Gastrocnemius medialis (tissue), 4 donors: ENCODE data around the gene CPN2. TPM values are rescaled to one million over a fixed set of nuclear protein-coding genes. Genes with fewer than 3 reads are reported as not detected.

Source experiments
- ATAC-seq, 2 donors: fragments of 150-250 bp; one replicate each; pipeline ENCODE4 v1.9.1; 2016
- DNase-seq, 2 donors: peaks; one replicate each; pipeline ENCODE4 v3.0.0-alpha.2; 2019
- H3K27ac ChIP-seq, 4 donors: fragments of 200-600 bp; sonication (generic); 1 replicate in 1 of 4; 2 replicates in 3 of 4; pipeline ENCODE4 v1.5.1; 2016 to 2018; ENCODE audit warnings: mild to moderate bottlenecking in 2 of 4, moderate library complexity in 1 of 4
- H3K27me3 ChIP-seq, 3 donors: fragments of 200-600 bp; sonication (generic) in 2 of 3; 1 replicate in 1 of 3; 2 replicates in 2 of 3; pipeline versions ENCODE4 v1.5.1 to v1.6.0; 2016 to 2019; ENCODE audit warnings: mild to moderate bottlenecking in 1 of 3, moderate library complexity in 1 of 3
- H3K36me3 ChIP-seq, 2 donors: fragments of 200-600 bp; sonication (generic) in 1 of 2; one replicate each; pipeline ENCODE4 v1.5.1; 2017 to 2018
- H3K4me1 ChIP-seq, 2 donors: fragments of 200-600 bp; sonication (generic) in 1 of 2; one replicate each; pipeline ENCODE4 v1.5.1; 2016 to 2017; ENCODE audit warnings: mild to moderate bottlenecking in 2 of 2
- H3K4me3 ChIP-seq, 4 donors: fragments of 200-600 bp; sonication (generic) in 3 of 4; 1 replicate in 1 of 4; 2 replicates in 3 of 4; pipeline ENCODE4 v1.5.1; 2016 to 2019; ENCODE audit warnings: mild to moderate bottlenecking in 2 of 4
- H3K9me3 ChIP-seq, 3 donors: fragments of 200-600 bp; sonication (generic) in 2 of 3; 1 replicate in 1 of 3; 2 replicates in 2 of 3; pipeline ENCODE4 v1.5.1; 2016 to 2019
- CTCF ChIP-seq, 5 experiments: fragments of 450-650 bp in 3 of 5; fragments of 200-600 bp in 2 of 5; sonication (generic) in 2 of 5; IDR thresholded peaks in 4 of 5; conservative IDR thresholded peaks in 1 of 5; 1 replicate in 4 of 5; 2 replicates in 1 of 5; pipeline ENCODE4 v1.5.1; 2016 to 2019; ENCODE audit warnings: antibody characterized with exemption in 5 of 5, mild to moderate bottlenecking in 3 of 5, moderate library complexity in 3 of 5
- POLR2A ChIP-seq, 2 donors: fragments of 450-650 bp; IDR thresholded peaks; one replicate each; pipeline ENCODE4 v1.6.1; 2017; ENCODE audit warnings: antibody characterized with exemption in 2 of 2, mild to moderate bottlenecking in 2 of 2, moderate library complexity in 2 of 2
- in situ Hi-C, 4 donors: fragments of 200-750 bp; cut with MboI; loops; one replicate each; pipeline versions ENCODE4 v1.15.0 to v1.8.0; 2017; ENCODE audit warnings: low sequenced_read_pairs in 4 of 4
- intact Hi-C: fragments of 100-400 bp; cut with DNase I; formaldehyde crosslinking; loops from one replicate; pipeline ENCODE4 v1.15.1; 2023; ENCODE audit warnings: low total_unique reads
- total RNA-seq, 4 donors: library from RNA; depleted of rRNA; stranded (reverse); fragments of >200 nt; gene quantifications; one replicate each; pipeline versions ENCODE4 v1.1.0 to v1.2.3, GENCODE V29; 2016

The CPN2 gene
- total RNA-seq, 4 donors from 2014 or later = 0.46 to 1.1 TPM; not detected in 2

GRCh38 chr3:194364314-194364651, 13.2 kb upstream of the CPN2 start:
- Histone ChIP-seq H3K9me3 (no peaks in the 10 kb centered on the region), H3K4me1 (peaks cover 0 to 12% of the 10 kb centered on the region in 2 donors), H3K27ac (no peak overlapping the region), H3K36me3 (no peaks in the 10 kb centered on the region), H3K27me3 (peaks cover 5 to 15% (median 7%) of the 10 kb centered on the region in 3 donors), H3K4me3 (no peak overlapping the region)
- DNase-seq (no peak), ATAC-seq (no peak)
- in situ Hi-C loops (no loop called here), intact Hi-C loops (no loop called here)
- no peak for TF ChIP-seq POLR2A (IDR thresholded peaks at IDR 0.05)
- no peak for TF ChIP-seq CTCF (IDR thresholded peaks at IDR 0.05 in 4 of 5, conservative IDR thresholded peaks at IDR 0.05 in 1 of 5)

GRCh38 chr3:194360568-194360967, 9.4 kb upstream of the CPN2 start:
- no peaks in the 10 kb centered on the region for H3K9me3 ChIP-seq
- H3K4me1 ChIP-seq = peaks cover 0 to 12% of the 10 kb centered on the region in 2 donors
- H3K4me3 ChIP-seq = no peak overlapping the region
- H3K27me3 ChIP-seq = peaks cover 0 to 3% (median 0%) of the 10 kb centered on the region in 3 donors
- DNase-seq (no peak), ATAC-seq (no peak)
- intact Hi-C loops (no loop called here), in situ Hi-C loops (no loop called here)
- H3K36me3 ChIP-seq = no peaks in the 10 kb centered on the region
- TF ChIP-seq CTCF (IDR thresholded peaks at IDR 0.05 in 4 of 5, conservative IDR thresholded peaks at IDR 0.05 in 1 of 5) (no peak), POLR2A (IDR thresholded peaks at IDR 0.05) (no peak)
- no peak overlapping the region for H3K27ac ChIP-seq

- in situ Hi-C loops = no loop called here
- intact Hi-C loops = no loop called here
- peaks cover 0 to 3% (median 0%) of the 10 kb centered on the region in 3 donors for H3K27me3 ChIP-seq
- H3K4me1 ChIP-seq = no peaks in the 10 kb centered on the region
- no peak overlapping the region for H3K27ac ChIP-seq
- ATAC-seq (no peak), DNase-seq (no peak)
- H3K9me3 ChIP-seq = no peaks in the 10 kb centered on the region
- H3K4me3 ChIP-seq = no peak overlapping the region
- H3K36me3 ChIP-seq = no peaks in the 10 kb centered on the region
- TF ChIP-seq CTCF (IDR thresholded peaks at IDR 0.05 in 4 of 5, conservative IDR thresholded peaks at IDR 0.05 in 1 of 5) (no peak), POLR2A (IDR thresholded peaks at IDR 0.05) (no peak)
Measured at GRCh38 chr3:194357681-194358080, 6.6 kb upstream of the CPN2 start.

- H3K4me3 ChIP-seq = no peak overlapping the region
- in situ Hi-C loops = no loop called here
Measured at GRCh38 chr3:194355379-194355778, 4.3 kb upstream of the CPN2 start.

More at GRCh38 chr3:194355379-194355778, 4.3 kb upstream of the CPN2 start:
- intact Hi-C loops = no loop called here
- Histone ChIP-seq H3K4me1 (no peaks in the 10 kb centered on the region), H3K27ac (no peak overlapping the region), H3K9me3 (no peaks in the 10 kb centered on the region), H3K27me3 (peaks cover 0 to 3% (median 0%) of the 10 kb centered on the region in 3 donors), H3K36me3 (no peaks in the 10 kb centered on the region)
- TF ChIP-seq CTCF (IDR thresholded peaks at IDR 0.05 in 4 of 5, conservative IDR thresholded peaks at IDR 0.05 in 1 of 5) = no peak
- no peak for DNase-seq
- no peak for ATAC-seq
